Lower leg skin (tissue), 3 donors: ENCODE data around the gene BANF1.

Source experiments
- POLR2A ChIP-seq, 2 donors: fragments of 450-650 bp; IDR thresholded peaks; one replicate each; pipeline ENCODE4 v1.6.1; 2016 to 2017; ENCODE audit warnings: antibody characterized with exemption in 2 of 2, mild to moderate bottlenecking in 1 of 2, moderate library complexity in 1 of 2
- TF ChIP-seq, protein P1 (sequence below), 3 donors: fragments of 450-650 bp; IDR thresholded peaks; one replicate each; pipeline ENCODE4 v1.5.1; 2016; ENCODE audit warnings: antibody characterized with exemption in 3 of 3, mild to moderate bottlenecking in 3 of 3, moderate library complexity in 2 of 3

DNA sequence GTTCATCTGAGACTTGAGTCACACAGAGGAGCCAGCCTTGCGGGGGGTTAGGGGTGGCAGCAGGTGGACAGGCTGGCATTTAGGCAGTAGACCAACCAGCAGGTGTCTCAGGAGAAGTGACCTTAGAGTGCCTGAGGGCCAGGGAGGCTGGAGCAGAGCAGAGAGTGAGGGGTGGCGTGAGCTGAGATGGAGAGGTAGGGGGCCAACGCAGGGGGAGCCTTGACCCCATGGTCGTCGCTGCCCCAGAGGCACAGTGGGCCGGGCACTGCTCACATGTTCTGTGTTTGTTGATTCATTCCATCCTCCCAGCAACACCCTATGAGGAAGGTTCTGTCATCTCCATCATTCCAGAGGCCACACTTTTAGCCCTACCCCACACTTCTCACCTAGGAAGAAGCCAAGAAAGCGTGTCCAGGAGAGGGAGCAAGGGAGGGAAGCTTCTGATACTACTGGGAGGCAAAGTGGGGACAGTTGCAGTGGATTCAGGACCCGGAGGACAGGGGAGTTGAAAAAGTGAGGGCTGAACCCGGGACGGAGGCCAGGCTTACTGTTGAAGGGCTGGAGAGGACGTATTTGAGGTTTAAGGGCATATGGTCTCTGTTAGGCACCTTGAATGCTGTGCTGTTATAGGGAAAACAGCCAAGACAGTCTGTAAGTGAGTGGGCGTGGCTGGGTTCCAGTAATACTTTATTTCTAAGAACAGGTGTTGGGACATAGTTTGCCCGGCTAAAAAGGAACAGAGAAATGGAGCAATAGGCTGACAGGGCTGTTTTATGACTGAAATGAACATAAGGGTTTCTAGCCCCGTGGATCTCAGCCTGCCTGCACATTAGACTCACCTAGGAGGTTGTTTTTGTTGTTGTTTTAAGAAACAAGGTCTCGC lies 33.5 kb upstream of the BANF1 start:
- no peak for TF ChIP-seq POLR2A (IDR thresholded peaks at IDR 0.05)
- TF ChIP-seq, protein P1, sequence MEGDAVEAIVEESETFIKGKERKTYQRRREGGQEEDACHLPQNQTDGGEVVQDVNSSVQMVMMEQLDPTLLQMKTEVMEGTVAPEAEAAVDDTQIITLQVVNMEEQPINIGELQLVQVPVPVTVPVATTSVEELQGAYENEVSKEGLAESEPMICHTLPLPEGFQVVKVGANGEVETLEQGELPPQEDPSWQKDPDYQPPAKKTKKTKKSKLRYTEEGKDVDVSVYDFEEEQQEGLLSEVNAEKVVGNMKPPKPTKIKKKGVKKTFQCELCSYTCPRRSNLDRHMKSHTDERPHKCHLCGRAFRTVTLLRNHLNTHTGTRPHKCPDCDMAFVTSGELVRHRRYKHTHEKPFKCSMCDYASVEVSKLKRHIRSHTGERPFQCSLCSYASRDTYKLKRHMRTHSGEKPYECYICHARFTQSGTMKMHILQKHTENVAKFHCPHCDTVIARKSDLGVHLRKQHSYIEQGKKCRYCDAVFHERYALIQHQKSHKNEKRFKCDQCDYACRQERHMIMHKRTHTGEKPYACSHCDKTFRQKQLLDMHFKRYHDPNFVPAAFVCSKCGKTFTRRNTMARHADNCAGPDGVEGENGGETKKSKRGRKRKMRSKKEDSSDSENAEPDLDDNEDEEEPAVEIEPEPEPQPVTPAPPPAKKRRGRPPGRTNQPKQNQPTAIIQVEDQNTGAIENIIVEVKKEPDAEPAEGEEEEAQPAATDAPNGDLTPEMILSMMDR (IDR thresholded peaks at IDR 0.05) = no peak
